Right lobe of liver (tissue), 4 donors: ENCODE measurements around the gene ZNF837.

Experiments used
- POLR2A ChIP-seq: fragments of 450-650 bp; IDR thresholded peaks from one replicate; pipeline ENCODE4 v1.6.1; 2017; ENCODE audit warnings: antibody characterized with exemption, mild to moderate bottlenecking
- TF ChIP-seq, protein P1 (sequence below), 4 donors: fragments of 200-600 bp in 3 of 4; fragments of 450-650 bp in 1 of 4; IDR thresholded peaks; one replicate each; pipeline versions ENCODE4 v1.5.1 to v1.8.0; 2016 to 2022; ENCODE audit warnings: antibody characterized with exemption in 4 of 4, mild to moderate bottlenecking in 2 of 4
- donor health status: DM: no; HTN: no; CAD: no.
- donor health status: DM: no; HTN: no; CAD: no.
- donor health status: DM: no; HTN: yes; CAD: no.

DNA sequence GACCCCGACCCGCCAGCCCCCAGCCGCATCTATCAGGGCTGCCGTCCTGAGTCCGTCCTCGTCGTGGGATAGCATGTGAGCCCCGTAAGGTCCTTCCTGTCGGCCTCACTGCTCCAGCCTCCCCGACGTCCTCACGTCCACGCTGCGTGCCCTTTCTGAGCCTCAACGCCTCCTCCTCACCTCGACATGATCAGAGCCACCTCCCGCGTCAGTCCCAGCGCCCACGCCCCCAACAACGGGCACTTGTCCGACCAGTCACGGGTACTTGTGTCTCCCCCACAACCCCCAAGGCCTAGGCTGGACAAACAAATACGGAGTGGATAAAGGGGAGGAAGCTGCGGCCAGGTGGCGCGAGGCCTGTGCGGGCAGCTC, 18.9 kb downstream of the ZNF837 start:
- TF ChIP-seq, protein P1, sequence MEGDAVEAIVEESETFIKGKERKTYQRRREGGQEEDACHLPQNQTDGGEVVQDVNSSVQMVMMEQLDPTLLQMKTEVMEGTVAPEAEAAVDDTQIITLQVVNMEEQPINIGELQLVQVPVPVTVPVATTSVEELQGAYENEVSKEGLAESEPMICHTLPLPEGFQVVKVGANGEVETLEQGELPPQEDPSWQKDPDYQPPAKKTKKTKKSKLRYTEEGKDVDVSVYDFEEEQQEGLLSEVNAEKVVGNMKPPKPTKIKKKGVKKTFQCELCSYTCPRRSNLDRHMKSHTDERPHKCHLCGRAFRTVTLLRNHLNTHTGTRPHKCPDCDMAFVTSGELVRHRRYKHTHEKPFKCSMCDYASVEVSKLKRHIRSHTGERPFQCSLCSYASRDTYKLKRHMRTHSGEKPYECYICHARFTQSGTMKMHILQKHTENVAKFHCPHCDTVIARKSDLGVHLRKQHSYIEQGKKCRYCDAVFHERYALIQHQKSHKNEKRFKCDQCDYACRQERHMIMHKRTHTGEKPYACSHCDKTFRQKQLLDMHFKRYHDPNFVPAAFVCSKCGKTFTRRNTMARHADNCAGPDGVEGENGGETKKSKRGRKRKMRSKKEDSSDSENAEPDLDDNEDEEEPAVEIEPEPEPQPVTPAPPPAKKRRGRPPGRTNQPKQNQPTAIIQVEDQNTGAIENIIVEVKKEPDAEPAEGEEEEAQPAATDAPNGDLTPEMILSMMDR (IDR thresholded peaks at IDR 0.05), result no peak
- no peak for TF ChIP-seq POLR2A
